ENCODE data around the gene SDCBP2. TPM values are rescaled to one million over a fixed set of nuclear protein-coding genes. Genes with fewer than 3 reads are reported as not detected.
A peak's percentile ranks its signal among the peaks of the same experiment; 100 is the strongest.

Gene SDCBP2
- total RNA-seq, 1 experiment from 2014 or later: 1.9 TPM

- Mint-ChIP-seq H3K27ac (no peak overlapping the region), H3K36me3 (ENCODE audit: insufficient read depth in 1 of 3, low read depth in 3 of 3) (peaks cover 0 to 7% (median 6%) of the 10 kb centered on the region in 3 experiments; a peak in 5 of 7 replicates), H3K9me3 (peaks cover 0 to 5% of the 10 kb centered on the region in 2 experiments; a peak in 3 of 5 replicates), H3K4me3 (no peak overlapping the region), H3K4me1 (peaks cover 2% of the 10 kb centered on the region in 2 experiments), H3K27me3 (ENCODE audit: low read depth) (peaks cover 1% of the 10 kb centered on the region; the same call in 1 of the 2 replicates)
- no peak overlapping the region for H3K4ac ChIP-seq (ENCODE audit: low read depth, low read length)
- H3K18ac ChIP-seq (ENCODE audit: insufficient read length, low read depth, low read length): no peak overlapping the region
- H3K27ac ChIP-seq (ENCODE audit: insufficient read length, low read depth, low read length): no peak overlapping the region
- H2BK20ac ChIP-seq (ENCODE audit: low read depth, low read length, poor library complexity, severe bottlenecking): no peak overlapping the region
- H3K4me1 ChIP-seq (ENCODE audit: insufficient read depth, low read length): no peaks in the 10 kb centered on the region
- TF ChIP-seq, protein P1, sequence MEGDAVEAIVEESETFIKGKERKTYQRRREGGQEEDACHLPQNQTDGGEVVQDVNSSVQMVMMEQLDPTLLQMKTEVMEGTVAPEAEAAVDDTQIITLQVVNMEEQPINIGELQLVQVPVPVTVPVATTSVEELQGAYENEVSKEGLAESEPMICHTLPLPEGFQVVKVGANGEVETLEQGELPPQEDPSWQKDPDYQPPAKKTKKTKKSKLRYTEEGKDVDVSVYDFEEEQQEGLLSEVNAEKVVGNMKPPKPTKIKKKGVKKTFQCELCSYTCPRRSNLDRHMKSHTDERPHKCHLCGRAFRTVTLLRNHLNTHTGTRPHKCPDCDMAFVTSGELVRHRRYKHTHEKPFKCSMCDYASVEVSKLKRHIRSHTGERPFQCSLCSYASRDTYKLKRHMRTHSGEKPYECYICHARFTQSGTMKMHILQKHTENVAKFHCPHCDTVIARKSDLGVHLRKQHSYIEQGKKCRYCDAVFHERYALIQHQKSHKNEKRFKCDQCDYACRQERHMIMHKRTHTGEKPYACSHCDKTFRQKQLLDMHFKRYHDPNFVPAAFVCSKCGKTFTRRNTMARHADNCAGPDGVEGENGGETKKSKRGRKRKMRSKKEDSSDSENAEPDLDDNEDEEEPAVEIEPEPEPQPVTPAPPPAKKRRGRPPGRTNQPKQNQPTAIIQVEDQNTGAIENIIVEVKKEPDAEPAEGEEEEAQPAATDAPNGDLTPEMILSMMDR (conservative IDR thresholded peaks at IDR 0.05): no peak
- no CpG with 5 or more reads among the region's 5 CpGs for WGBS (ENCODE audit: extremely low coverage, insufficient read length, low lambda C conversion rate)
- H3K56ac ChIP-seq (ENCODE audit: insufficient read length, low read depth, low read length): no peak overlapping the region
- no peak overlapping the region for H2AFZ ChIP-seq (ENCODE audit: low read length)
- DNase-seq: peak; percentile 12
- no peaks in the 10 kb centered on the region for H3K9me3 ChIP-seq (ENCODE audit: control insufficient read depth, low read depth, low read length)
- no peak overlapping the region for H4K8ac ChIP-seq (replicated peaks; ENCODE audit: insufficient read length, low read depth, low read length)
- H3K79me1 ChIP-seq (ENCODE audit: insufficient read depth, low read depth, low read length, poor library complexity, severe bottlenecking): no peaks in the 10 kb centered on the region
- no peaks in the 10 kb centered on the region for H4K20me1 ChIP-seq (ENCODE audit: control insufficient read depth, insufficient read depth, insufficient read length)
- H2AK5ac ChIP-seq (ENCODE audit: insufficient read length, low read length): no peak overlapping the region
- H4K5ac ChIP-seq (ENCODE audit: insufficient read length, low read depth, low read length): no peak overlapping the region
- H2BK120ac ChIP-seq (ENCODE audit: low read depth, low read length, poor library complexity, severe bottlenecking): no peak overlapping the region
- no peaks in the 10 kb centered on the region for H3K79me2 ChIP-seq (ENCODE audit: insufficient read depth, low read length)
- no peak overlapping the region for H2BK15ac ChIP-seq (ENCODE audit: low read depth, low read length)
- no peak overlapping the region for H3K4me2 ChIP-seq (ENCODE audit: insufficient read depth, insufficient read length, low read length)
- H3K23ac ChIP-seq (ENCODE audit: insufficient read length, low read depth, low read length): no peak overlapping the region
- no peak overlapping the region for H4K91ac ChIP-seq (ENCODE audit: insufficient read length, low read depth, low read length)
- H2BK5ac ChIP-seq (ENCODE audit: insufficient read length, low read length): no peak overlapping the region
- H3K14ac ChIP-seq (ENCODE audit: insufficient read depth, low read length): no peak overlapping the region
- no peak overlapping the region for H2BK12ac ChIP-seq (ENCODE audit: insufficient read length, low read depth, low read length)
- H3K9ac ChIP-seq (ENCODE audit: extremely low read depth, insufficient read length, low read length): no peak overlapping the region
- H3T11ph ChIP-seq (ENCODE audit: low read length): no peak overlapping the region
- no peaks in the 10 kb centered on the region for H3K23me2 ChIP-seq (ENCODE audit: insufficient read length, low read depth, low read length, poor library complexity, severe bottlenecking)
- H3K27me3 ChIP-seq (ENCODE audit: insufficient read depth, low read length): no peaks in the 10 kb centered on the region; the same call in 1 of the 2 replicates
These were observed 12.8 kb upstream of the SDCBP2 start for GRCh38 chr20:1341561-1342265.

Data from H9 (cell line).